Measurements from ENCODE around the gene GIT2.
A peak's percentile ranks its signal among the peaks of the same experiment; 100 is the strongest.
"Not testable (repeated sequence)": the region's sequence is repeated elsewhere in the genome, so short reads cannot be mapped to it uniquely, and the experiment has no call there.

The GIT2 gene, protein sequence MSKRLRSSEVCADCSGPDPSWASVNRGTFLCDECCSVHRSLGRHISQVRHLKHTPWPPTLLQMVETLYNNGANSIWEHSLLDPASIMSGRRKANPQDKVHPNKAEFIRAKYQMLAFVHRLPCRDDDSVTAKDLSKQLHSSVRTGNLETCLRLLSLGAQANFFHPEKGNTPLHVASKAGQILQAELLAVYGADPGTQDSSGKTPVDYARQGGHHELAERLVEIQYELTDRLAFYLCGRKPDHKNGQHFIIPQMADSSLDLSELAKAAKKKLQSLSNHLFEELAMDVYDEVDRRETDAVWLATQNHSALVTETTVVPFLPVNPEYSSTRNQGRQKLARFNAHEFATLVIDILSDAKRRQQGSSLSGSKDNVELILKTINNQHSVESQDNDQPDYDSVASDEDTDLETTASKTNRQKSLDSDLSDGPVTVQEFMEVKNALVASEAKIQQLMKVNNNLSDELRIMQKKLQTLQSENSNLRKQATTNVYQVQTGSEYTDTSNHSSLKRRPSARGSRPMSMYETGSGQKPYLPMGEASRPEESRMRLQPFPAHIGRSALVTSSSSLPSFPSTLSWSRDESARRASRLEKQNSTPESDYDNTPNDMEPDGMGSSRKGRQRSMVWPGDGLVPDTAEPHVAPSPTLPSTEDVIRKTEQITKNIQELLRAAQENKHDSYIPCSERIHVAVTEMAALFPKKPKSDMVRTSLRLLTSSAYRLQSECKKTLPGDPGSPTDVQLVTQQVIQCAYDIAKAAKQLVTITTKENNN

DNA sequence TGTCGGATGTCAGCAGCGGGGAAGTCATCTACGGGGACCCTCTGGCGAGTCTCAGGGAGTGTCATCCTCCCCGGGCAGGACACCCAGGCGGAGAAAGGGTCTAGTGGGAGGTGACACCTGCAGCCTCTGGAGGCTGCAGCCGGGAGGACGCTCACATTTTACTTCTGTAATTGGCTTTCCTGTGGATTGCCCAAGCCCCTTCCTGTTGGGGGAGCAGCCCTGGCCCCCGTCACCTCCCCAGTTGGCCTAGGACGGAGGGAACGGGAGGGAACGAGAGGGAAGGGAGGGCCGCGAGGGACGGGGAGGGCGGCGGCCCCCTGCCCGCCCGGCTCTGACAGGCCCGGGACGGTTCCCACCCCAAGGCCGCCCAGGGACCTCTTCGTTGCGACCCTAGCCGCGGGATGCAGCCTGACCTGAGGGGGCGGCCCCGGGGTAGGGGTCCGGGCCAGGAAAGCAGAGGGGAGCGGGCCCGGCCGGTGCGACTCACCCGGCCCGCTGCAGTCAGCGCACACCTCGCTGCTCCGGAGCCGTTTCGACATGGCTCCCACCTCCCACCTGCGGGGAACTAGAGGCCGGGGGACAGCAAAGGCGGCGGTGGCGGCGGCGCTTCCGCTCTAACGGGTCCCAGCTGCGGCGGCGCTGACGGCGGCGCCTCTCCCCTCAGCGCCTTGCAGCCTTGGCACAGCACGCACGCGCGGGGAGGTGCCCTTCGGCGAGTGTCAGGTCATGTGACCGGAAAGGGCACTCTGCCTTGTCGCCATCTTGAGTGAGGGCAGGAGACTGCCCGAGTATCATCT, at the start of gene GIT2:
Gene GIT2 (minus strand): TSS at position 683 of the 797 bp plus-strand sequence. CDS start 144 bp downstream, at position 539.
- DNase-seq, result peak; percentile 92

DNA sequence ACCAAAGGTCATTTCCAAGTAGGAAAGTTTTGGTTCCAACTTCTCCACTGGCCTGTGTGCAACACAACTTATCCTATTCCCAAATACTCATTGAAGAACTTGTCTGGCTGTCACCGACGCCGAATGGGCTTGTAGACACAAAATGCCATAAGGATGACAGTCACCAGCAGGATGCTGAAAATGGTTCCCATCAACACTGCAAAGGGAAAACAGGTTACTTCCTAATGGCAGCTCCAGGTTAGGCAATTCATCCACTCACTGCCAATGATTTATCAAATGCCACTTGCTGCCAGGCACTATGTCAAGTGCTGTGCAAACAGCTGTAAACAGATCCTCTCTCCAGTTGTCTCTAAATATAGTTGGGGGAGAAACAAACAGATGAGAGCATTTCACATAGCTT, 46.1 kb upstream of the GIT2 start:
- no peak for DNase-seq

DNA sequence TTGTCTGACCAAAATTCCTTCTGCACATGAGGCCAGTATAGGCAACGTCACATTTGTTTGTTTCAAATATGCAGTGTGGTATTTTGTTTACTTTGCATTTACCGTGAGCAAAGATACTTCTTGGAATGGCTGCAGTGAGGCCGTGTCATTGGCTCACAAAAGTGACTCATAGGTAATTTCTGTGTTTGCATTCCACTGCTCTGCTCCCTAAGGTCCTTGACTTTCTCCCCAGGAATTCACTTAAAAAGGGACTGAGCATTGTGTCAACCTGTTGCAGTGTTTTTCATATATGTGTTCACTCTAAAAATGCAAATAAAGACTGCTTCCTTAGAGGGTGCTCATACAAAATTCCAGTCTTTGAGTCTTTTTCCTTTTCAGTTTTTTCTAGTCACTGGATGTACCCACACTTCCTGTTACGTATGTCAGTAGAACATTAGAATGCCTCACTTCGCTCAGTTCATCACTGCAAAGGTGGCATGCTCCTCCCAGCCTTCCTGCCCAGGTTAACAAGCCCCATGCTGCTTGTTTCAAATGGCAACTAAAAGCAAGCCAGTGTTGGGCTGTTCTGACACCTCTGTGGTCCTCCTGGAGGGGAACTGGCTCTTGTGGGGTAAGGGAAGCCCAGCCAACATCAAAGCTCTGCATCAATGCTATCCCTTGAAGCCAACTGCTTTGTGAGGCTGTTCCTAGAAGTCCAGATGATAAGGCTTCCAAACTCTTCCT, 43.1 kb upstream of the GIT2 start:
- DNase-seq, result no peak

DNA sequence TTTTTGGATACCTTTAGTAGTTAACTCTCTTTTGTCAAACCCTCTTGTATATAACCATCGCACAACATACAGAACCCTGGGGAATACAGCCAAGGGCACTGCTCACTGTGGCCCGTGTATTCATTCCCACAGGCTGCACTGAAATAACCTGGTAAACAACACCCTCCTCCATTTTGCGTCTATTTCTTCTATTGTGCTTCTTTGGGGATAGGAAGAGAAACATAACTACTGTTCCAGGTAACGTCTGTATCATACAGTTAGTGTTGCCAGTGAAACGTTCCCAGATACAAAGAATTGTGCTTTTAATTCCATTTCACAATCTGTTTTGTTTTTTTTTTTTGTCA, 42.5 kb upstream of the GIT2 start:
- DNase-seq, result no peak

DNA sequence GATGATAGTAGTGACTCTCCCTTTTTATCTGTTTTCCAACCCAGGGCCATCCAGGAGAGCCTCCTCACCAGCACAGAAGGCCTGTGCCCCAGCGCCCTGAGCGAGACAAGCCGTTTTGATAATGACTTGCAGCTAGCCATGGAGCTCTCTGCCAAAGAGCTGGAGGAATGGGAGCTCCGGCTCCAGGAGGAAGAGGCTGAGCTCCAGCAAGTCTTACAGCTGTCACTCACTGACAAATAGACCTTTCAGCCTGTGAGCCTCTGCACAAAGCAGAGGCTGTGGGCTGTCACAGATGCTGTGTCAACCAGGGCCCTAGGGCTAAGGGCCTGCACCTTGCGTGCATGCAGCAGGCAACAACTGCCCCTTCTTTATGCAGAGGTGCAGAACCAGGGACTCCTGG, 41.1 kb upstream of the GIT2 start:
- DNase-seq, result no peak

DNA sequence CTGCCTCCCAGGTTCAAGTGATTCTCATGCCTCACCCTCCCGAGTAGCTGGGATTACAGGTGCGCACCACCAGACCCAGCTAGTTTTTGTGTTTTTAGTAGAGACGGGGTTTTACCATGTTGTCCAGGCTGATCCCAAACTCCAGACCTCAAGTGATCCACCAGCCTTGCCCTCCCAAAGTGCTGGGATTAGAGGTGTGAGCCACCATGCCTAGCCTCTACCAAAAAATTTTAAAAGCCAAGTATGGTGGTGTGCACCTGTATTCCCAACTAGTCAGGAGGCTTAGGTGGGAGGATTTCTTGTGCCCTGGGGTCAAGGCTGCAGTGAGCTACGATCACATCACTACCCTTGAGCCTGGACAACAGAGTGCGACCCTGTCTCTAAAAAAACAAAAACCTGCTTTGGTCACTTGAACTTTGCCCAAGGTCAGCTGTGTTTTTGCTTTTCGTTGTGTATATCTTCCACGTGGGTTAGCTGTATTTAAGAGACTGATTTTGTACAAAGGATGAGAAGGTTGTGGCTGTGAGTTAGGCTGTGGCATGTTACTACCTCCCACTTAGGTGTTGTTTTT, 39.5 kb upstream of the GIT2 start:
- no peak for DNase-seq

DNA sequence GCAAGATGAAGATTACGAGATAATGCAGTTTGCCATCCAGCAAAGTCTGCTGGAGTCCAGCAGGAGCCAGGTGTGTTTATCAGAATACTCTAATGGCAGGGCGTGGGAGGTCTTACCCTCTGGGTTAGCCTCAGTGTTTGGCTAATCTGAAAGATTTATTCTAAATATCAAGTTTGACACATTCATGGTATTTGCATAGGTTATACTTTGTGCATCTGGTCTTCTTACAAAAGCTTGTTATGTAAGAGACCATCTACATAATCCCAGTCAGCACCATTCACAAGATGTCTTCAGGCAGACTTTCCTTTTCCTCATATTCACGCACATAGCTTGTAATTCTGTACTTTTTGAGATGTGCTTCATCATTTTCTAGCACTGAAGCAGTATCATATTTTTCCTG, 37.7 kb upstream of the GIT2 start:
- DNase-seq, result no peak

DNA sequence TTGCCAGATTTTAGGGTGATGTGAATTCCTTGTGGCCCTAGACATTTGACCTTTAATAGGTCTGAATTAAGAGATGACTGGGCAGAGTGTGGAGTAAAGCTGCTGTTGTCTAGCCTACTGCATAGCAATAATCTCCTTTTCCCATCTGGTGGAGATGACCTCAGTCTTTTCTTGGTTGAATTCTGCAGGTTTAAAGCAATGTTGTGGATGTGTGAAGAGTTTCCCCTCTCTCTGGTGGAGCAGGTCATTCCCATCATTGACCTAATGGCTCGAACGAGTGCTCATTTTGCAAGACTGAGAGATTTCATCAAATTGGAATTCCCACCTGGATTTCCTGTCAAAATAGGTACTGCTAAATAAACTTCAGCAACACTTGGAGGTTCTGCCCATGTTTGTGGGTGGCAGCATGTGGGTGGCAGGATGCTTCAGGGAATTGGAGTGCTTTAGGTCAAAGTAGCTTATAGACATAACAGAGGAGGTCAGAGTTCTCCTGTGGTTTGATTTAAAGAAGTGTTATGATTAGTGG, 33.2 kb upstream of the GIT2 start:
- no peak for DNase-seq

DNA sequence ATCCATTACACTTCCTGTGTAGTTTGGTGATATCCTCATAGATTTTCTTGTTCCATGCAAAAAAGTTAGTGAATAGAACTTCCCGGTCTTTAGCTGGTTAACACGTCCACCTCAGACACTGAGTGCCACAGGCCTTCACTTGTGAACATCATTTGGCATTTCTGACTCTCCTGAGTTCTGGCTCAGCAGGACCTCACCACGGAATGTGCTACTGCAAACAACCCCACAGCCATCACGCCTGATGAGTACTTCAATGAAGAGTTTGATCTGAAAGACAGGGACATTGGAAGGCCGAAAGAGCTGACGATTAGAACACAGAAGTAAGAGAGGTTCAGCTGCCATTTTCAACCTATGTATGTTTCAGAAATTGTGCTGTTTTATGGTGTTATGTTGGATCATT, 32.2 kb upstream of the GIT2 start:
- DNase-seq, result no peak

DNA sequence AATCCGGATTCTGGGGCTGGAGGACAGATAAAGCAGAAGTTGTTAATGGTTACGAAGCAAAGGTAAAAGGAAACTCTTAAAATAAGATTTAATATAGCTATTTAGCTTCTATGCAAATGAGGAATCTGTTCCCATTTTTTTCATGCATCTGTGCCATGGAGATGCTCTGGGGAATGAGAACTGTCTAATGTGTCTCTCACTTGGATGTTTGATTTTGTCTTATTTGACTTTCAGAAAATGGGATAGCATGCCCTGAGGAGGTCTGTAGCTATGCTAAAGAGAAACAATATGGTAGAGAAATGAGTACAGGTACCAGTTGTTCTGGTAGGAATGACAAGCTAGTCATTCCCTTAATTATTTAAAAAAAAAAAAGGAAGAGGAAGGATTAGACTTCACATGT, 27.9 kb upstream of the GIT2 start:
- DNase-seq, result no peak

DNA sequence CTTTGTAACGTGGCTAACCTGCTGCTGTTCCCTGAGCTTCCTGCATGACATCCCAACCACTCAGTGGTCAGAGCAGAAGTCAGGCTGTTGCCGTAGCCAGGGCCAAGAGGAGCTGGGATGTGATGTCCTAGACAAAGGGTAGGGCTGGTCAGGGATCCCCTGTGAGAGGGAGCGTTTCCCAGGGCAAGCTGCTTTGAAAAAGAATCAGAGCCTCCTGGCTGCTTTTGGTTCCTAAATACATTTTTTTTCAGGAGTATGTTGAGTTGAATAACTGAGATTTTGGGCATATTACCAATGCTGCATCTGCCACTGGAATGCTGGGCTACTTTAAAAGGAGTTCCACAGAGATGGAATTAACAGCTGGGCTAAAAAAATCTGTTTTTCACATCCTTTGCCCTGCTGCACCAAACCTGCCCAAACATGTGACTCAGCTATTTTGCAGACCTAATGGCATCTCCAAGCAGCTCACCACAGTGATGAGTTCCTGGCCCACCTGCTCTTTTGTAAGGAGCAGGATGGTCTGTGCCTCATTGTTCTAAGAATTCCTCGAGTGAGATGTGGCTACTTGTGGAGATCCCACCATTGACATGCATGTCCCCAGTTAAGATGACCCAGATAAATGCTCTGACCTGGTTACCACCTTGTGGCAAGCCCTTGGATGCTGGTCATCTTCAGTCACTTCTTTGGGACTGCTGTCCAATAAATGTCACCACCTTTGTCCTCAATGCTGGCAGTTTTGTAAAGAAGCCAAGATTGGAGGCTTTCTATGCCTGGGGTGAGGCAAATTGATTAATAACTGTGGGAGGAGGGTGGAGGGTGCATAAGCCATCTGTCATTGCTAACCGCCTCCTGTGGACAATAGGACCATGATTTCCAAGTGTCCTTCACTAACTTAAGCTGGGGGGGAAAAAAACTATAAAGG, 27.2 kb upstream of the GIT2 start:
- DNase-seq, result no peak

DNA sequence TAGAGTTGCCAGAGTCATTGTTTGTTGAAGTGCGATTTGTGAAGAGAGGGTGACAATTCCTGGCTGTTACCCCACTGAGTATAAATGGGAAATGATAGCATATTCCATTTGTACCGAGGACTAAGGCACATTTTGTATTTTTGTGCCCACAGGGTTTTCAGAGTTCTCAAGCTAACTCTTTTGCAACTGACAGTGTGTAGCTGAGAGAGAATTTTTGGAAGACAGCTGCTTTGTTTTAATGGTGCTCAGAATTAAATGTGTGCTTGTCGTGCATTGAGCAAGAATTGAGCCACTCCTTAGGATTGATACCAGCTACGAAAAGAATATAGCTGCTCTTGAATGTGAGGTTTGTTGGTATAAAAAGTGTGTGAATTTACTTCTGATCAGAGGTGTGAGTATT, 24.8 kb upstream of the GIT2 start:
- DNase-seq, result no peak

DNA sequence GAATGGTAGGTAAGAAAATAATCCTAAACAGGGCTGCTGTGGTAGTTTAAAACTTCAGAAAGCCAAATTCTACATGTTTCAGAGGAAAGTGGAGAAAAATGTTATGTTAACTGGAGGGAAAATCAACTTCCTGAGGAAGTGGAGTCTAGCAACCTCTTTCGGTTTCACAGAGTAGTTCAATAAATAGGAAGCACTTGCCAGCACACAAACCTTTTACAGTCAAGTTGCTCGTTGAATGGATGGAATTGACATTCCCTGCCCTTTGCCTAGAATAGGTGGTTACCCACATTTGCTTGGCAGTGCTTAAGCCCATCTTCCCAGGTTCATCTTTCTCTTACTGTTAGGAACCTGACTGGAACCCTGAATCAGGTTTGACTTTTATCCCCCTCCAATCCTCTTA, 19.0 kb upstream of the GIT2 start:
- peak; percentile 82 for DNase-seq

DNA sequence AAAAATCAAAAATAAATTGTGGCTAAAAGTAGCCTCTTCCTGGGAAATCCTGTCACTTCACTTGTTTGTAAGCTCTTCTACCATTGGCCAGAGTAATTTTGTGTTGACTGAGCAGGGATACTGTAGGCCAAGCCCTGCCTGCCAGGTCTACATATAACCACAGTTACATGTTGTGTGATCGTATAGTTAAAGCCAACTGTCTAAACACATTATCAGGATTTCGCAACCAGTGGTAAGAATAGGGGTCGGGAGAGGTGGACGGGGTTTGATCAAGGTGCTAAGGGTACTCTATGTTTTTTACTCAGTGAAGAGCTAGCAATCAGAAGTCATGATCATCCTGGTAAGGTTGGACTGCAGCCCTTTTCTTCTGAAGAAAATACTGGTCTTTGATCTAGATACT, 16.5 kb upstream of the GIT2 start:
- no peak for DNase-seq

DNA sequence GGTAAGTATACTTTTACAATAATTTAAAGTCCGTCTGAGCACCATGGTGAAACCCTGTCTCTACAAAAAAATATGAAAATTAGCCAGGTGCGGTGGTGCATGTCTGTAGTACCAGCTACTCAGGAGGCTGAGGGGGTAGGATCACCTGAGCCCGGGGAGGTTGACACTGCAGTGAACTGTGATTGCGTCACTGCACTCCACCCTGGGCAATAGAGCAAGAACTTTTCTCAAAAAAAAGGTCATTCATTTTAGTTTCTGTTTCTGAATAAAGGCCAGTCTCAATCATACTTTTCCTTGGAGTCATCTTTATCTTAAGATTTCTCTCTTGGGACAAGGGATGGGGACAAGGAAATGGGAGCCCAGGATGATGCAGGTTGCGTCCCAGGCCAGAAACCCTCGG, 16.0 kb upstream of the GIT2 start:
- no peak for DNase-seq

DNA sequence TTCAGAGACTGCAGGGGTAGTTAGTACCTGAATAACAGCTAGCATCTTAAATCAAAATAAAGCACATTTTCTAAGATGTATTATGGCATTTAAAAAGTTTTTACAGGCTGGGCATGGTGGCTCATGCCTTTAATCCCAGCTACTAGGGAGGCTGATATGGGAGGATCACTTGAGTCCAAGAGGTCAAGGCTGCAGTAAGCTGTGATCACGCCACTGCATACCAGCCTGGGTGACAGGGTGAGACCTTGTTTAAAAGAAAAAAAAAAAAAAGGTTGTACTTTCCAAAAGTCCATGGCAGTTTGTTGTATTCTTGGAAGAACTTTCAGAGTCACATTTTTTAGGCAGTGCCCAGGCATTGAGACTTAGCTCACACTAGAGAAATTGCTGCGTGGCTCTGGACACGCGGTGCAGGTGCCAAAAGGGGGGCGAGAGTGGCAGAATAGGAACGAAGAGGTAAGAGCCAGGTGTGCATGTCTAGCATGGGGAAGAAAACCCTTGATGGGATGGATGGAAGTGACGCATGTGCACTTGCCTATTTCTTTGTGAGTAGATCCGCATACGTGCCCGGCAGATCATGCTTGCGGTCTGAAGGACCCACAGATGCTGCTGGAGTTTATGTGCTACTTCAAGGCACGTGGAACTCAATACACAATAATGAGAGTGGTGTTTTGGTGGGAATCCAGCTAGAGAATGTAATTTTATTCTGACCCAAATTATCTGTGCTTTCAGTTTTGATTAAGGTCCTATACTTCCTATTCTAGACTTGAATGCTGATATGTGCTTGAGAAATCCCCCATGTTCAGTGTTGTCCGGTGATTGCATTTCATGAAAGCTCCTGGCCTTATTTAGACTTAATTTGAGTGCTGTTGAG, 14.9 kb upstream of the GIT2 start:
- DNase-seq, result no peak

DNA sequence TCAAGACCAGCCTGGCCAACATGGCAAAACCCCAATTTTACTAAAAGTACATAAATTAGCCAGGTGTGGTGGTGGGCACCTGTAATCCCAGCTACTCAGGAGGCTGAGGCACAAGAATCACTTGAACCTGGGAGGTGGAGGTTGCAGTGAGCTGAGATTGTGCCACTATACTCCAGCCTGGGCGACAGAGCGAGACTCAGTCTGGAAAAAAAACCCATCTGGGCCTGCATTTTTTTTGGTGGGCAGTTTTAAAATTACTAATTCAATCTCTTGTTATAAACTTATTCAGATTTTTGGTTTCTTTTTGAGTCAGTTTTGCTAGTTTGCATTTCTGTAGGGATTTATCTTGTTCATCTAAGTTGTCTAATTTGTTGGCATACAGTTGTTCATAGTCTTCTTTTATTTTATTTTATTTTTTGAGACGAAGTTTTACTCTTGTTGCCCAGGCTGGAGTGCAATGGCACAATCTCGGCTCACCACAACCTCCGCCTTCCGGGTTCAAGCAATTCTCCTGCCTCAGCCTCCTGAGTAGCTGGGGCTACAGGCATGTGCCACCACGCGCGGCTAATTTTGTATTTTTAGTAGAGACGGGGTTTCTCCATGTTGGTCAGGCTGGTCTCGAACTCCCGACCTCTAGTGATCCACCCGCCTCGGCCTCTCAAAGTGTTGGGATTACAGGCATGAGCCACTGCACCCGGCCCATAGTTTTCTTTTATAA, 12.7 kb upstream of the GIT2 start:
- not testable (repeated sequence) for DNase-seq

DNA sequence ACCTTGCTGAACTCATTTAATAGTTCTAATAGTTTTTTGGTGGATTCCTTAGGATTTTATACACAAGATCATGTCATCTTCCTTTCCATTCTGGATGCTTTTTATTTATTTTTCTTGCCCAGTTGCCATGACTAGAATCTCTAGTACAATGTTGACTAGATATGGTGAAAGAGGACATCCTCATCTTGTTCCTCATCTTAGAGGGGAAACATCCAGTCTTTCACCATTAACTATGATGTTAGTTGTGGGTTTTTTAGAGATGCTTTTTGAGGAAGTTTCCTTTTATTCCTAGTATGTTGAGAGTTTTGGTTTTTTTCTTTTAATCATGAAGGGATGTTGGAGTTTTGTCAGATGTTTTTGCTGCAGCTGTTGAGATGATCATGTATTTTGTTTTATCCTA, 11.7 kb upstream of the GIT2 start:
- DNase-seq, result peak; percentile 95

DNA sequence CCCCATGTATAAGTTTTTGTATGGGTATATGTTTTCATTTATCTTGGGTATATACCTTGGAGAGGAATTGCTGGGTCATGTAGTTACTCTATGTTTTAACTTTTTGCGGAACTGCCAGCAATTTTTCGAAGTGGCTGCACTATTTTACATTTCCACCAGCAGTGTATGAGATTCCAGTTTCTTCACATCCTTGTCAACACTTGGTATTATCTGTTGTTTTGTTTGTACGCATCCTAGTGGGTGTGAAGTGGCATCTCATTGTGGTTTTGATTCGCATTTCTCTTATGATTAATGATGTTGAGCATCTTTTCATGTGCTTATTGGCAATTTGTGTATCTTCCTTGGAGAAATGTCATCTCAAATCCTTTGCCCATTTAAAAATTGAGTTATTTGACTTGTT, 9.9 kb upstream of the GIT2 start:
- no peak for DNase-seq

Data from MV-4-11 (cell line).